ENCODE results near the gene SORCS2.

Gene SORCS2

DNA sequence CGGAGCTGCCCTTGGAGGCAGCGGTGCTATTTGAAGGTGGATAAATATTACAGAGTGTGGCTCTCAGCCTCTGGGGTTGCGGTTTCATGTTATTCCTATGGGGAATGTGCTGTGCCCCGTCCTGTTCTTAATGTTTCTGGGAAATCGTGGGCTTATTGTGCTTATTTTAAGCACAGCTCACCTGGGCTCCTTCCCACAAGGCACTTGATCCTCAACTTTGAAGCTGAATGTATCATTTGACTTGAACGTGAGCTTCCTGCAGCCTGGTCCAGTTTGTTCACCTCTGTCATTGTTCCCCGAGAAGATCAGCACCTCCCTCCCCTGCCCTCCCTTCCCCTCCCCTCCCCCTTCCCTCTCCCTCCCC, 3.9 kb downstream of the SORCS2 start:
- POLR2A ChIA-PET (ENCODE audit: low non-redundant PET) = no interaction called here
- TF ChIP-seq, protein P1, sequence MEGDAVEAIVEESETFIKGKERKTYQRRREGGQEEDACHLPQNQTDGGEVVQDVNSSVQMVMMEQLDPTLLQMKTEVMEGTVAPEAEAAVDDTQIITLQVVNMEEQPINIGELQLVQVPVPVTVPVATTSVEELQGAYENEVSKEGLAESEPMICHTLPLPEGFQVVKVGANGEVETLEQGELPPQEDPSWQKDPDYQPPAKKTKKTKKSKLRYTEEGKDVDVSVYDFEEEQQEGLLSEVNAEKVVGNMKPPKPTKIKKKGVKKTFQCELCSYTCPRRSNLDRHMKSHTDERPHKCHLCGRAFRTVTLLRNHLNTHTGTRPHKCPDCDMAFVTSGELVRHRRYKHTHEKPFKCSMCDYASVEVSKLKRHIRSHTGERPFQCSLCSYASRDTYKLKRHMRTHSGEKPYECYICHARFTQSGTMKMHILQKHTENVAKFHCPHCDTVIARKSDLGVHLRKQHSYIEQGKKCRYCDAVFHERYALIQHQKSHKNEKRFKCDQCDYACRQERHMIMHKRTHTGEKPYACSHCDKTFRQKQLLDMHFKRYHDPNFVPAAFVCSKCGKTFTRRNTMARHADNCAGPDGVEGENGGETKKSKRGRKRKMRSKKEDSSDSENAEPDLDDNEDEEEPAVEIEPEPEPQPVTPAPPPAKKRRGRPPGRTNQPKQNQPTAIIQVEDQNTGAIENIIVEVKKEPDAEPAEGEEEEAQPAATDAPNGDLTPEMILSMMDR (conservative IDR thresholded peaks at IDR 0.05; ENCODE audit: low read depth) = no peak
- peak overlapping the region; percentile 47 for H3K27ac ChIP-seq
- CTCF ChIA-PET = no interaction called here
- no peak for DNase-seq (ENCODE audit: low spot score)

DNA sequence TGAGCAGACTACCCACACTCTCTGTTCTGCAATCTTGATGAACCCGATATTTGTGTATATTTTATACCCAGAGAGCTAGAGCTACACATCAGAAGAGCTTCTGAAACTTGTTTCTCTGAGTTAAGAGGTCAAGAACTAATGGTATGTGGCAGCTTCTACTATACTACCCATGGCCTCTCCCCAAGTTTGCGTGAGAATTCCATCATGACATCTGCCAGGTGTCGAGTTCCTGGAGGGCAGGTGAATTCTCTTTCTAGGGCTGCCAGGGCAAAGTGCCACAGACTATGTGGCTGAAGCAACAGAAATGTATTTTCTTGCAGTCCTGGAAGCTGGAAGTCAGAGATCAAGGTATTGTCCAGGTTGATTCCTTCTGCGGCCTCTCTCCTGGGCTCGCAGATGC, 4.4 kb downstream of the SORCS2 start:
- POLR2A ChIA-PET (ENCODE audit: low non-redundant PET) = interaction anchor here (0.6 kb wide), 1 partner anchor 55 kb away, joined by 3 read pairs; no protein-coding TSS in a partner anchor
- CTCF ChIA-PET = no interaction called here
- no peak for DNase-seq (ENCODE audit: low spot score)

DNA sequence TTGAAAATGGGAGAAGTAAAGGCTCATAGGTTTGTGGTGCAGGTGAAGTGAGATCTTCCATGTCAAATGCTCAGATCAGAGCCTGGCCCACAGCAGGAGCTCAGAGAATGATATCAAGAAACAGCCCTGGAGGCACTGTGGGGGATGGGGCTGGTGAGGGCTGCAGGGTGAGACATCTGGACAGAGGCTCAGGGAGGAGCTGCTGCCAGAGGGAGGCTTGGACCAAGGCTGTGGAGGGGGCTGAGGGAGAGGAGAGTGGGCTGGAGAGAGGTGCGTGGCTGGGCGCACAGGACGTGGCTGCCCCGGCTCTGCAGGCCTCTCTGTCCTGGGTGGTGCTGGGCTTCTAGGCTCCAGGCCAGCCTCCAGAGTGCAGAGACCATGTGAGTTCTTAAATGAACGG, 5.6 kb downstream of the SORCS2 start:
- TF ChIP-seq, protein P1 (conservative IDR thresholded peaks at IDR 0.05; ENCODE audit: low read depth) = no peak
- ChIA-PET POLR2A (ENCODE audit: low non-redundant PET) (no interaction called here), CTCF (no interaction called here)
- no peak for DNase-seq (ENCODE audit: low spot score)
- H3K27ac ChIP-seq = no peak overlapping the region

More for the DNA sequence above, 4.4 kb downstream of the SORCS2 start:
- TF ChIP-seq, protein P1 (conservative IDR thresholded peaks at IDR 0.05; ENCODE audit: low read depth) = no peak
- H3K27ac ChIP-seq = peak overlapping the region; percentile 47; the same call in 1 of the 2 replicates

DNA sequence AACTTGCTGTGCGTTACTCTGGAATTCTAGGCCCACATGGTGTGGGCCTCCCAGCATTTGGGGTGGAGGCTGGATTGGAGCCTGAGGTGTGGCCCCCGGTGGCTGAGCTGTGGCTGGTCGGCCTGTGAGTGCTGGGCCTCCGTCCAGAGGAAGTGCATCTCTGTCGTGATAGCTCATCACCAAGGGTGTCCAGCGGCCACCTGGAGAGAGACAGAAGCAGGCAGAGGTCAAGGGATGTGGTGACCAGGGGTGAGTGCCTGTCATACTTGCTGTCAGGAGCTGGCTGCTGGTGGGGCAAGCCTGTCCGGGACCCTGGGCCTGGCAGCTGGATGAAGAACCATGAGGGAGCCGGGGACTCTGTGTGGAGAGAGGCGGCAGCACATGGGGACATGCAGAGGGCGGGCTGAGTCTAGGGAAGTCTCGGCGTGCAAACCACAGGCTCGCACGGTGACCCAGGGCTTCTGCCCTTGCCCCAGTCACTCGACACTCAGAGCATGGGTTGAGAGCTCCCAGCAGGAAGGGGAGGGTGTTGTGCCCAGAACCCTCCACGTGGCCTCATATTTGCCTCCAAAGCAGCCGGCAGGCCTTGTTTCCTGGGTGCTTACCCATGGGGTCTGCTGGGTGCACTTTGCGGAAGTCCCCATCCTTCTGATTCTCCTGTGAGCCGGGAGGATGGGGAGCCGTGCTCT, 6.2 kb downstream of the SORCS2 start:
- ChIA-PET POLR2A (ENCODE audit: low non-redundant PET) (no interaction called here), CTCF (no interaction called here)
- TF ChIP-seq, protein P1 (conservative IDR thresholded peaks at IDR 0.05; ENCODE audit: low read depth) = no peak
- H3K27ac ChIP-seq = no peak overlapping the region
- DNase-seq (ENCODE audit: low spot score) = no peak

DNA sequence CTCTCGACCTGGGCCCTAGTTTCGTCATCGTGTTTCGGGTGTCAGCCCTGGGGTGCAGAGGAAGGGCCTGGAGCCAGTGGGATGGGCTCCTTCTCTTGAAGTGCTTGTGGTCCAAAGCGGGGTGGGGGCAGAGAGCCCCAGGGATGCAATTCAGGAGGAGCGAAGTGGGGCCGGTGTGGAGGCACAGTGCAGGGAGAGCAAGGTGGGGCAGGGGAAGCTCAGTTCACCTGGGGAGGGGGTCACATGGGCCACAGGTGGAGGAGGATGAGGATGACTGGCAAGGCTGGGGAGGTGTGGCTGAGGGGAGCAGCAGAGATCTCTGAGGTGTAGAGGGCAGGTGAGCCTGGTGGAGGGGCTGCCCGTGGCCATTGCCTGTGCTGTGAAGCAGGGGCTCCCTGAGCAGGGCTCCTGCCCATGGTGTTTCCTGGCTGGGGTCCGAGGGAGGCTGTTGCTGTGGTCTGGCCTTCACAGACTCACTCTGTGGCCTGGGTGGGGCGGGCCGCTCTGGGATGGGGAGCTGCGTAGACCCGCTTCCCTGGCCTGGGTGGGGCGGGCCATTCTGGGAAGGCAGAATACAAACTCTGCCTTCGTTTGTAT, 6.9 kb downstream of the SORCS2 start:
- POLR2A ChIA-PET (ENCODE audit: low non-redundant PET) = no interaction called here
- TF ChIP-seq, protein P1 (conservative IDR thresholded peaks at IDR 0.05; ENCODE audit: low read depth) = no peak
- H3K27ac ChIP-seq = no peak overlapping the region
- CTCF ChIA-PET = no interaction called here
- DNase-seq (ENCODE audit: low spot score) = no peak

DNA sequence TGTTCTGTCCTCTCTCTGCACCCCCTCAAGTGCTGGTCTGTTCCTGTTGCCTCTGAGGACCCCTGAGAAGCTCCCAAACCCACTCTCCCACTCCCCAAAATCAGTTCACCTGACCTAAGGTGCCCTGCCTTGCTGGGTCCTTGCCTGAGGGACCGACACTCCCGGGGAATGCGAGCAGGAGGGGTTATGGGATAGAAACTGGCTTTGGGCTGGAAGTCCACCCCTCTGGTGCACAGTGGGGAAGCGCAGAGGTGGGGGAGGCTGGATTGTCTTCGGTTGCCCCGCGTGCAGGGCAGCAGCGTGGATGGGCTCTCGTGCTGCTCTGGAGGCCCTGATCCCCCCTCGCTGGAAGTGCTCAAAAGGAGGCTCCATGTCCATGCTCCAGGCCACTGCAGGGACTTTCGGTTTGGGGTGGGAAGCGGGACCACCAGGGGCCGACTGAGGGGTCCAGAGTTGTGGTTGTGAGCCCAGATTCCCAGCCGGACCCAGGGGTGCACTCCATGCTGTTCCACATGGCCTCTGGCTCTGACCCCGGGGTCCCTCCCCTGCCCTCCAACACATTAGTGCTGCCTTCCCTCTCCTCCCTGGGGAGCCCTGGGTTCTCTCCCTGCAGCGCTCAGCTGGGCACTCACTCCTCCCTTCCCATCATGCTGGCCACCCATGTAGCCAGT, 7.6 kb downstream of the SORCS2 start:
- H3K27ac ChIP-seq = no peak overlapping the region
- no peak for DNase-seq (ENCODE audit: low spot score)
- ChIA-PET CTCF (no interaction called here), POLR2A (ENCODE audit: low non-redundant PET) (no interaction called here)
- TF ChIP-seq, protein P1 (conservative IDR thresholded peaks at IDR 0.05; ENCODE audit: low read depth) = no peak

Data from RWPE1 (cell line).